Adipocyte (in vitro differentiated cells): ENCODE measurements around the gene R3HDM2.
A peak's percentile ranks its signal among the peaks of the same experiment; 100 is the strongest.
"Not testable (repeated sequence)": the region's sequence is repeated elsewhere in the genome, so short reads cannot be mapped to it uniquely, and the experiment has no call there.

Source experiments
- DNase-seq: peaks from one replicate; pipeline ENCODE4 v3.0.0-alpha.2; 2015; ENCODE audit warnings: low read depth
- H3K27me3 ChIP-seq: replicated peaks from 2 replicates; pipeline ENCODE4 v1.7.0; 2013; ENCODE audit warnings: mild to moderate bottlenecking, low read length, moderate library complexity; ENCODE audit not compliant: control insufficient read depth, insufficient read depth
- H3K36me3 ChIP-seq: 2 replicates; pipeline ENCODE4 v1.7.0; 2013; ENCODE audit warnings: low read length, mild to moderate bottlenecking, moderate library complexity; ENCODE audit not compliant: control insufficient read depth, insufficient read depth, severe bottlenecking
- H3K4me1 ChIP-seq: 2 replicates; pipeline ENCODE4 v1.7.0; 2013; ENCODE audit warnings: mild to moderate bottlenecking, low read length, moderate library complexity; ENCODE audit not compliant: control insufficient read depth, insufficient read depth
- H3K4me3 ChIP-seq: 2 replicates; pipeline ENCODE4 v1.7.0; 2013; ENCODE audit warnings: mild to moderate bottlenecking, low read length, moderate library complexity
- H3K9ac ChIP-seq: 2 replicates; pipeline ENCODE4 v1.7.0; 2013; ENCODE audit warnings: mild to moderate bottlenecking, low read length, moderate library complexity
- H3K9me3 ChIP-seq: 2 replicates; pipeline ENCODE4 v1.7.0; 2013; ENCODE audit warnings: mild to moderate bottlenecking, low read length, moderate library complexity; ENCODE audit not compliant: control insufficient read depth

The R3HDM2 gene

GRCh38 chr12:57414160-57414559, 16.7 kb downstream of the R3HDM2 start:
- not testable (repeated sequence) for H3K4me3 ChIP-seq, DNase-seq, H3K36me3 ChIP-seq, H3K27me3 ChIP-seq, H3K9ac ChIP-seq, H3K9me3 ChIP-seq
- peaks cover 14% of the 10 kb centered on the region for H3K4me1 ChIP-seq

- no peaks in the 10 kb centered on the region for H3K9me3 ChIP-seq
- no peaks in the 10 kb centered on the region for H3K36me3 ChIP-seq
- no peak for DNase-seq
- H3K27me3 ChIP-seq, result no peaks in the 10 kb centered on the region
- H3K9ac ChIP-seq, result no peak overlapping the region
- peaks cover 6% of the 10 kb centered on the region for H3K4me1 ChIP-seq
- no peak overlapping the region for H3K4me3 ChIP-seq
These were observed 20.3 kb downstream of the R3HDM2 start for GRCh38 chr12:57410534-57410933.

DNA sequence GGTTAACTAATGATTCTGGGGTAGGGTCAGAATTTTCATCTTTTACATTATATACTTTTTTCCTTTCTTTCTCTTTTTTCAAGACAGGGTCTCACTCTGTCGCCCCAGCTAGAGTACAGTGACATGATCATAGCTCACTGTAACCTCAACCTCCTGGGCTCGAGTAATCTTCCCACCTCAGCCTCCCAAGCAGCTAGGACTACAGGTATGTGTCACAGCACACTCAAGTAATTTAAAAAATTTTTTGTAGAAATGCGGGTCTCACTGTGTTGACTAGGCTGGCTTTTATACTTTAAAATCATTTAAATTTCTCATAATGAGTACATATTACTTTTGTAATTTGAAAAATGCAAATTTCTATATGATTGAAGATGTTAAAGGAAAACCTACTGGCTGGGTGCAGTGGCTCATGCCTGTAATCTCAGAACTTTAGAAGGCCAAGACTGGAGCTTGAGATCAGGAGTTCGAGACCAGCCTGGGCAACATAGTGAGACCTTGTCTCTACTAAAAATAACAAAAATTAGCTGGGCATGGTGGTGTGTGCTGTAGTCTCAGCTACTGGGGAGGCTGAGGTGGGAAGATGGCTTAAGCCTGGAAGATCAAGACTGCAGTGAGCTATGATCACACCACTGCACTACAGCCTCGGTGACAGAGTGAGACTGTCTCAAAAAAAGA, 25.7 kb downstream of the R3HDM2 start:
- no peak for DNase-seq
- Histone ChIP-seq H3K9me3 (no peaks in the 10 kb centered on the region), H3K9ac (no peak overlapping the region), H3K36me3 (no peaks in the 10 kb centered on the region), H3K27me3 (no peaks in the 10 kb centered on the region), H3K4me3 (no peak overlapping the region), H3K4me1 (peaks cover 3% of the 10 kb centered on the region)

DNA sequence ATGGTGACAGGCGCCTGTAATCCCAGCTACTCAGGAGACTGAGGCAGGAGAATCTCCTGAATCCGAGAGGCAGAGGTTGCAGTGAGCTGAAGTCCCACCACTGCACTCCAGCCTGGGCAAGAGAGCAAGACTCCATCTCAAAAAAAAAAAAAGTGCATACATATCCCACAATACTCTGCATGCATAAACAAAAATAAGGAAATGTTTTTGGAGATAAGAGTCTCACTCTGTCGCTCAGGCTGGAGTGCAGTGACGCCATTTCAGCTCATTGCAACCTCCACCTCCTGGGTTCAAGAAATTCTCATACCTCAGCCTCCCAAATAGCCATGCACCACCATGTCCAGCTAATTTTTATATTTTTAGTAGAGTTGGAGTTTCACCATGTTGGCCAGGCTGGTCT, 28.7 kb downstream of the R3HDM2 start:
- not testable (repeated sequence) for H3K4me3 ChIP-seq, H3K36me3 ChIP-seq, H3K4me1 ChIP-seq, H3K27me3 ChIP-seq, H3K9me3 ChIP-seq, H3K9ac ChIP-seq, DNase-seq

DNA sequence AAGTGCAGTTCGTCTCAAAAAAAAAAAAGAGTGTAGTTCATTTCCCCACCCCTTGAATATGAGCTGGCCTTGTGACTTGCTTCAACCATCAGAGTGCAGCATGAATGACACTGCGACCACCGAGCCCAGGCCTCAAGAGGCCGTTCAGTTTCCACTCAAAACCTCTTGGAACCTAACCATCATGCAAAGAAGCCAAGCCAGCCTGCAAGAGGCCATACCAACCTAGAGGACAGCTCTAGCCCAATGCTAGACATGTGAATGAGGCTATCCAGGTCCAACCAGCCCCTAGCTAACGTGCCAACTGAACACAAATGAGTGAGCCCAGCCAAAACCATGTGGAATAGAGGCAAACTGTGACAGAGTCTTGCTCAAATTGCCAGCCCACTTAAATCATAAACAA, 29.7 kb downstream of the R3HDM2 start:
- peaks cover 3% of the 10 kb centered on the region for H3K4me1 ChIP-seq
- DNase-seq, result no peak
- no peaks in the 10 kb centered on the region for H3K27me3 ChIP-seq
- H3K36me3 ChIP-seq, result no peaks in the 10 kb centered on the region
- no peaks in the 10 kb centered on the region for H3K9me3 ChIP-seq
- no peak overlapping the region for H3K4me3 ChIP-seq
- H3K9ac ChIP-seq, result no peak overlapping the region

- not testable (repeated sequence) for H3K9me3 ChIP-seq, H3K36me3 ChIP-seq, H3K9ac ChIP-seq, H3K27me3 ChIP-seq, H3K4me1 ChIP-seq, DNase-seq, H3K4me3 ChIP-seq
These were observed 31.0 kb downstream of the R3HDM2 start for GRCh38 chr12:57399718-57400463.

DNA sequence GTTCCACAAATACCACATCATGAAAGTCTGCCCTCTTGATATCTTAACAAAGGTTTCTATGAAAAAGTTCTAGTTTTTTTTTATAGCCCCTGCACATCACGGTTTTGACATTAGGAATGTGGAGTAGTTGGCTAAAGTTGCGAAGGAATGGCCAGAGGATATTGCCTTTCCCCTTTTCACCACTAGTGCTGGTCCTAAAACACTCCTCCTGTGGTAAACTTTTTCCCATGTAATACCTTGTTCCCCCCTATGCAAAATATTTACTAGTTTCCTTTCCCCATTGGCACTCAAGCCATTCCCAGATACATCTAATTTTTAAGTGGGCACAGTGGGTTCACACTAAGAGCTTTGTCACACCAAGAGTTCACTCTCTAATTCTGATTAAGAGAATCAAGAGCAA, 33.4 kb downstream of the R3HDM2 start:
- H3K4me1 ChIP-seq, result peaks cover 3% of the 10 kb centered on the region
- H3K9me3 ChIP-seq, result no peaks in the 10 kb centered on the region
- DNase-seq, result no peak

DNA sequence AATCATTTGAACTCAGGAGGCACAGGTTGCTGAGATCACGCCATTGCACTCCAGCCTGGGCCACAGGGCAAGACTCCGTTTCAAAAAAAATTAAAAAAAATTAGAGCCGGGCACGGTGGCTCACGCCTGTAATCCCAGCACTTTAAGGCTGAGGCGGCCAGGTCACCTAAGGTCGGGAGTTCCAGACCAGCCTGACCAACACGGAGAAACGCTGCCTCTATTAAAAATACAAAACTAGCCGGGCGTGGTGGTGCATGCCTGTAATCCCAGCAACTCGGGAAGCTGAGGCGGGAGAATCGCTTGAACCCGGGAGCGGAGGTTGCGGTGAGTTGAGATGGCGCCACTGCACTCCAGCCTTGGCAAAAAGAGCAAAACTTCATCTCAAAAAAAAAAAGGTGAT, 35.7 kb downstream of the R3HDM2 start:
- Histone ChIP-seq H3K9ac (no peak overlapping the region), H3K4me3 (no peak overlapping the region)
- no peak for DNase-seq

More for the DNA sequence above, 33.4 kb downstream of the R3HDM2 start:
- no peak overlapping the region for H3K9ac ChIP-seq
- H3K36me3 ChIP-seq, result peaks cover 8% of the 10 kb centered on the region
- H3K4me3 ChIP-seq, result no peak overlapping the region
- no peaks in the 10 kb centered on the region for H3K27me3 ChIP-seq

DNA sequence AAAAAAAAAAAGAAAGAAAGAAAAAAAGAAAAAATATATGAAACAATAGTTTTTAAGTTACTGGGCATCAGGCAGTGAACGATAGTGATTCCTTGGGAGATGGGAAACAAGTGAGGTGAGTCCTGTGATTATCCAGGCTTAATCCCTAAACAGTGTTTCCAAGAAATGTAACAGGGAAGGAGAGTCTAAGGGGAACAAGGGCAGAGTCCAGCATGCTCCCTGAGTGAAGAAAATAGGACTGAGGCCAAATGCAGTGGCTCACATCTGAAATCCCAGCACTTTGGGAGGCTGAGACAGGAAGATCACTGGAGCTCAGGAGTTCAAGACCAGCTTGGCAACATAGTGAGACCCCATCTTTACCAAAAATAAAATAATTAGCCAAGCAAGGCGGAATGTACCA, 40.7 kb downstream of the R3HDM2 start:
- Histone ChIP-seq H3K9me3 (no peaks in the 10 kb centered on the region), H3K4me3 (no peak overlapping the region), H3K9ac (no peak overlapping the region), H3K4me1 (peaks cover 12% of the 10 kb centered on the region), H3K36me3 (peaks cover 8% of the 10 kb centered on the region), H3K27me3 (no peaks in the 10 kb centered on the region)
- no peak for DNase-seq

More for the DNA sequence above, 35.7 kb downstream of the R3HDM2 start:
- no peaks in the 10 kb centered on the region for H3K9me3 ChIP-seq
- H3K27me3 ChIP-seq, result no peaks in the 10 kb centered on the region
- peaks cover 12% of the 10 kb centered on the region for H3K36me3 ChIP-seq
- no peaks in the 10 kb centered on the region for H3K4me1 ChIP-seq

DNA sequence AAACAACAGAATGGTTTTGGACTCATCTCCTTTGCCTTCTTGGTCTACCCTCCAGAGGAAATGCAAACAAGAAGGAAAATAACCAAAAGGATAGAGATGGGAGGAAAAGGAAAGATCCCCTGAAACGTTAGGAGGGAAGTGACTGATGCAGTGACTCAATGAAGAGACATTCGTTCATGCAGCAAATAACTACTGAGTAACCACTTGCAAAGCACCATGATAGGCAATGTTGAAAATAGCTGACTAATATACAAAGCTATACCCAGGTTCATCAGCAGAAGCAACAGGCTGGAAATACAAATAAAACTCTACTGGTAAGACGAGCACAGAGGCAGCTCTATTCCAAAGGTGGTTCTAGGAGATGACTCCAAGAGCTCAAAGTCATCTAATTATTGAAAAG, 41.8 kb downstream of the R3HDM2 start:
- peaks cover 12% of the 10 kb centered on the region for H3K4me1 ChIP-seq
- peaks cover 4% of the 10 kb centered on the region for H3K36me3 ChIP-seq
- no peaks in the 10 kb centered on the region for H3K27me3 ChIP-seq
- DNase-seq, result peak; percentile 61
- H3K9me3 ChIP-seq, result no peaks in the 10 kb centered on the region
- peak overlapping the region; percentile 12 for H3K4me3 ChIP-seq
- H3K9ac ChIP-seq, result no peak overlapping the region

GRCh38 chr12:57388425-57388824, 42.4 kb downstream of the R3HDM2 start:
- Histone ChIP-seq H3K4me3 (no peak overlapping the region), H3K9ac (no peak overlapping the region), H3K4me1 (peaks cover 12% of the 10 kb centered on the region), H3K36me3 (peaks cover 4% of the 10 kb centered on the region), H3K9me3 (no peaks in the 10 kb centered on the region), H3K27me3 (no peaks in the 10 kb centered on the region)
- no peak for DNase-seq
